Fibroblast of the aortic adventitia (primary cell): Measurements from ENCODE around the gene NUP62CL. TPM values are rescaled to one million over a fixed set of nuclear protein-coding genes. Genes with fewer than 3 reads are reported as not detected.
"Not testable (repeated sequence)": the region's sequence is repeated elsewhere in the genome, so short reads cannot be mapped to it uniquely, and the experiment has no call there.

Source experiments
- DNase-seq: peaks from one replicate; pipeline ENCODE4 v3.0.0-alpha.2; 2010; ENCODE audit warnings: low read depth
- H3K4me3 ChIP-seq: 2 replicates; pipeline ENCODE4 v1.5.1; 2011; ENCODE audit warnings: low read depth, mild to moderate bottlenecking, control low read depth, low read length, moderate library complexity
- CTCF ChIP-seq: IDR thresholded peaks from 2 replicates; pipeline ENCODE4 v1.5.1; 2011; ENCODE audit warnings: mild to moderate bottlenecking, low read length, control low read depth, inconsistent platforms; ENCODE audit not compliant: insufficient read depth
- total RNA-seq: library from RNA; depleted of rRNA; stranded (reverse); fragments of >200 nt; gene quantifications from 2 replicates; pipeline ENCODE4 v1.2.3, GENCODE V29; 2012; ENCODE audit warnings: low replicate concordance

The NUP62CL gene
- total RNA-seq, 1 donor: 0.09 TPM

DNA sequence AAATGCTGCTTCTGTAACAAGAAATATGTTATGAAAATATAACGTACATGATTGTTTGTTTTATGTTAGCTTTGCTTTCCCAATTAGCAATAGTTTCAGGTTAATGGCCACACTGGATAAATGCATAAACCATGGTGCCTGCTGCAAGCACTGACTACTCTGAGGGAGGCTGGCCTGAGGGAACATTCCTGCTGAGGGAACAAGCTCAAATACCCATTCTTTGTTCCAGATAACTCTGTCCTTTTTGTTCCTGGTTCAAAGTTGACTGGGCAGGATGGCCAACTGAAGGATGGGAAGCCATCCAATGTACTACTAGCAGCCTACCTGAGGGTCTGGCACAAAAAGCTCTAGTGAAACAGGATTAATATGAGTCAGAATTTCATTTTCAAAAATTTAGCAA lies 37.5 kb downstream of the NUP62CL start:
- TF ChIP-seq CTCF: no peak
- no peak overlapping the region for H3K4me3 ChIP-seq

DNA sequence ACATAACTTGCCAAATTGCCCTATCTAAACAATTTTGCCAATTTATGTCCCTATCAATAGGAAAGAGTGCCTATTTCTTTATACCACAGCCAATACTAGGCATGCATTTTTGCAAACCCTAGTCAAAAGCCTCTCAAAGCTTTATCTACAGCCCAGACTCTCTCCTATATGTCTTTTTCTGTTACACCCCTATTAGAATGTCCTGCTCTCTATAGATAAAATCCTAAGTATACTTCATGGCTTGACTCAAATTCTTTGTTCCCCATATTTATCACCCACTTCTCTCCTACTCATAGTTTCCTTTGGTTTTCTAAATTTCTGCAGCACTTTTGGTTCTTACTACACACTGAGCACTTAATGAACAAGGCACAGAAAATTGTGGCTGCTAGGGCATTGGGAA lies 38.0 kb downstream of the NUP62CL start:
- no peak for DNase-seq
- TF ChIP-seq CTCF: no peak
- H3K4me3 ChIP-seq: no peak overlapping the region

More for the DNA sequence above, 37.5 kb downstream of the NUP62CL start:
- DNase-seq: no peak

DNA sequence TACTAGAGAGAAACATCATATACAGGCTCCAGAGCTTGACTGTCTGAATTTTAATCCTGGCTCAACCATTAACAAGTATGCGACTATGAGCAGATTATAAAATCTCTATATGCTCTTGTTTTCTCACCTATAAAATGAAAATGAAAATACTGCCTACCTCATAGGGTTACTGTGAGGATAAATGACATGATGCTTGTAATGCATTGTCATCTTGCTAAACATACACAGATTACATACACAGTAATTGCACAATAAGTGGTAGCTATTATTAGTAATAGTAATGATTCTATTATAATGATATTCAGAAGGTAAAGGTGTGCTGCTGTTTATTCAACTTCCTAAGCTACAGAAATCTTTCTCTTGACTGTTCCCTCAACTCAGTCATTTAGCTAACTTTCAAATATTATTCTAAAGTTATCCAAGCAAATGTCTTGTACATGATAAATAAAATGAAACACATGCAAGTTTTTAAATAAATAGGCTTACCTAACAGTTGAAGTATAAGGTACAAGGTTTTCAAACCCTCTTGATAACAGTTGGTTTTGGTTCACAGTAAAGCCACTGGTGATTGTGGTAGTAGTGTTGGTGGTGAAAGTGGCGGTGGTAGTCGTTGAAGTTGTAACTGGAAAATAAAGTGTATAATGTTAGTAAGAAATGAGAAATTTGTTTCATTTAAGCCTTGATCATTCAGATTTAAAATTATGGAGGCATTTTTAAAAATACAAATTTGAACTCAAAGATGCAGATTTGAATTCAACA lies 38.9 kb downstream of the NUP62CL start:
- no peak overlapping the region for H3K4me3 ChIP-seq
- TF ChIP-seq CTCF: no peak
- no peak for DNase-seq

GRCh38 chrX:107157618-107158017 lies 48.6 kb downstream of the NUP62CL start:
- H3K4me3 ChIP-seq, DNase-seq: not testable (repeated sequence)

DNA sequence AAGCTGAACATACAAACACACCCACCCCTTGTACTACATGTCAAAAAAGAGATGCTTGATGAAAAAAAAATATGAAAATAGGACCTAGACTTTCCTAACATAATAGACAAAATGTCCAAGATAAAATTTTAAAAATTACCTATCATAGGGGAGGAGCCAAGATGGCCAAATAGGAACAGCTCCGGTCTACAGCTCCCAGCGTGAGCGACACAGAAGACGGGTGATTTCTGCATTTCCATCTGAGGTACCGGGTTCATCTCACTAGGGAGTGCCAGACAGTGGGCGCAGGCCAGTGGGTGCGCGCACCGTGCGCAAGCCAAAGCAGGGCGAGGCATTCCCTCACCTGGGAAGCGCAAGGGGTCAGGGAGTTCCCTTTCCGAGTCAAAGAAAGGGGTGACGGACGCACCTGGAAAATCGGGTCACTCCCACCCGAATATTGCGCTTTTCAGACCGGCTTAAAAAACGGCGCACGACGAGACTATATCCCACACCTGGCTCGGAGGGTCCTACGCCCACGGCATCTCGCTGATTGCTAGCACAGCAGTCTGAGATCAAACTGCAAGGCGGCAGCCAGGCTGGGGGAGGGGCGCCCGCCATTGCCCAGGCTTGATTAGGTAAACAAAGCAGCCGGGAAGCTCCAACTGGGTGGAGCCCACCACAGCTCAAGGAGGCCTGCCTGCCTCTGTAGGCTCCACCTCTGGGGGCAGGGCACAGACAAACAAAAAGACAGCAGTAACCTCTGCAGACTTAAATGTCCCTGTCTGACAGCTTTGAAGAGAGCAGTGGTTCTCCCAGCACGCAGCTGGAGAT lies 50.4 kb downstream of the NUP62CL start:
- DNase-seq, H3K4me3 ChIP-seq: not testable (repeated sequence)

DNA sequence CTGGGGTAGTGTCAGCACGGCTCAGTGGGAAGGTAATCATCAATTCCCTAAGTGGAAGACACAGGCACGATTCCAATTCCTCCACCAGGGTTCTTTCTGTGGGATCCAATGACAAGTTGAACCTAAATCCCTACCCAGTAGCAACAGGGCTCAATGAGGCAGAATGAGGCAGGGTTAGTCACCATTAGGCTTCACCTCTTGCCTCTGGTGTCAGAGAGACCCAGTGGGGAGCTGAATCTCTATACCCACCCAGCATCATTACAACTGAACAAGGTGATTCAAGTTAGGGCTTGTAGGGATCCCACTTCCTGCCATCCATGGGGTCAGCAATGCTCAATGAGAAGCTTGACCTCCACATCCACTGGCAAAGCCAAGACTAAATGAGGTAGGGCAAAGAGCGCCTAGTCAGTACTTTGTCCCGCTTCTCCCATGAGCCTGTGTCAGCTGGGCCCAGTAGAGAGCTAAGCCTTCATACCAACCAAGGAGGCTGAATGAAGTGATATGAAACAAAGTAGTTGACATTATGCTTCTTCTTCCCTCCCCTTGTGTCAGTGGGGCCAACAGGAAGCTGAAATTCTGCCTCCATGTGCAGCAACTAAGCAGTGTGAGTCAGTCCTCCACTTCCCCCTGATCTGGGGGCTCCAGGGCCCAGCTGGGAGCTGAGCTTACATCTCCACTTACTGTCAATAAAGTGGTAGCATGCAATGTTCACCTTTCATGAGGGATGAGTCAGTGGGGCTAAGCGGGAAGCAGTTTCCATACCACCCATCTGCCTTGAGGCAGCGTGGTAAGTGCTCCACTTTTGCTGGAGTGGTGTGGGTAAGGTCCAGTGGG lies 51.2 kb downstream of the NUP62CL start:
- H3K4me3 ChIP-seq: no peak overlapping the region
- DNase-seq: peak; percentile 2
- TF ChIP-seq CTCF: no peak

DNA sequence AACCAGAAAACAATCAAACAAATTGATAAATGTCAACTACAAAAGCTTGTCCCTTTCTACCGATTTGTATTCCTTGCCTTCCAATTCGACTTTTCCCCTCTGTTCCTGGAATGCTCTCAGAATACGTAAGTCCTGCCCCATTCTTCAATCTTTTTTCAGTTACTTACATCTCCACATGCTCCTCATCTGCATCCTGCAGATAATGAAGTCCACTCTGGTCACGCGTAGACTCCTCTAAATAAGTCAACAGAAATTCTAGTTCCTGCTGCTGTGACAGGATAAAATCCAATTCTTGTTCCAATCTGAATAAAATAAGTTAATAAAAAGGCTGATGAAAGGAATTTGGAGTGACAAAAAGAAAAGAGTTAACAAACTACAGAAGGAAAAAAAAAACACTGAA lies 53.2 kb downstream of the NUP62CL start:
- no peak overlapping the region for H3K4me3 ChIP-seq
- DNase-seq: no peak
- TF ChIP-seq CTCF: no peak
